OCI-LY1 (cell line): Measurements from ENCODE around the gene MTHFD1L.

Experiments used
- H2AFZ ChIP-seq: fragments of 200-600 bp; sonication (generic), shearing (Covaris generic); 2 replicates; pipeline ENCODE4 v1.6.0; 2014; ENCODE audit warnings: antibody characterized with exemption, mild to moderate bottlenecking, low read length
- H3F3A ChIP-seq: fragments of 200-600 bp; sonication (generic), shearing (Covaris generic); 2 replicates; pipeline ENCODE4 v1.6.0; 2014; ENCODE audit warnings: mild to moderate bottlenecking, antibody characterized with exemption, low read length, moderate library complexity; ENCODE audit not compliant: insufficient read depth
- H3K27ac ChIP-seq: fragments of 200-600 bp; sonication (generic); 2 replicates; pipeline ENCODE4 v1.5.1; 2014; ENCODE audit warnings: low read length, mixed run types, mild to moderate bottlenecking, low read depth; ENCODE audit not compliant: poor library complexity, severe bottlenecking
- H3K27me3 ChIP-seq: fragments of 200-600 bp; sonication (generic); 2 replicates; pipeline ENCODE4 v1.6.0; 2014; ENCODE audit warnings: antibody characterized with exemption, mild to moderate bottlenecking, low read length, moderate library complexity; ENCODE audit not compliant: insufficient read depth
- H3K36me3 ChIP-seq: fragments of 200-600 bp; sonication (generic); 2 replicates; pipeline ENCODE4 v1.6.1; 2014; ENCODE audit warnings: mild to moderate bottlenecking, antibody characterized with exemption, low read length, moderate library complexity, mixed read lengths; ENCODE audit not compliant: insufficient read depth
- H3K4me1 ChIP-seq: fragments of 200-600 bp; sonication (generic); 2 replicates; pipeline ENCODE4 v1.5.1; 2014; ENCODE audit warnings: mild to moderate bottlenecking, low read length, moderate library complexity; ENCODE audit not compliant: insufficient read depth, severe bottlenecking
- H3K4me2 ChIP-seq: fragments of 200-600 bp; sonication (generic), shearing (Covaris generic); 2 replicates; pipeline ENCODE4 v1.6.1; 2014; ENCODE audit warnings: low read length
- H3K4me3 ChIP-seq: fragments of 200-600 bp; sonication (generic); 2 replicates; pipeline ENCODE4 v1.5.1; 2014; ENCODE audit warnings: low read length, low read depth, mild to moderate bottlenecking, mixed read lengths; ENCODE audit not compliant: poor library complexity, severe bottlenecking
- H3K79me2 ChIP-seq: fragments of 200-600 bp; shearing (Covaris generic); 2 replicates; pipeline ENCODE4 v1.6.1; 2016; ENCODE audit warnings: mixed run types, low read length, mixed read lengths; ENCODE audit not compliant: insufficient read depth
- H3K9ac ChIP-seq: fragments of 200-600 bp; sonication (generic), shearing (Covaris generic); 2 replicates; pipeline ENCODE4 v1.6.1; 2014; ENCODE audit warnings: mild to moderate bottlenecking, low read length, mixed read lengths
- H3K9me2 ChIP-seq: fragments of 200-600 bp; sonication (generic), shearing (Covaris generic); 2 replicates; pipeline ENCODE4 v1.6.1; 2014; ENCODE audit warnings: low read depth, mild to moderate bottlenecking, low read length, mixed read lengths
- H3K9me3 ChIP-seq: fragments of 200-600 bp; shearing (Covaris generic); 2 replicates; pipeline ENCODE4 v1.6.1; 2014; ENCODE audit warnings: low read length, mixed read lengths
- H4K20me1 ChIP-seq: fragments of 200-600 bp; sonication (generic), shearing (Covaris generic); 2 replicates; pipeline ENCODE4 v1.6.0; 2016; ENCODE audit warnings: mild to moderate bottlenecking, low read length; ENCODE audit not compliant: insufficient read depth
- EZH2 ChIP-seq: fragments of 200-600 bp; sonication (generic), shearing (Covaris generic); IDR thresholded peaks from 2 replicates; pipeline ENCODE4 v1.8.0; 2017; ENCODE audit warnings: borderline replicate concordance, mixed run types, mild to moderate bottlenecking, antibody characterized with exemption, low read length, moderate library complexity, mixed read lengths
- TF ChIP-seq, protein P1 (sequence below): fragments of 200-600 bp; sonication (generic), shearing (Covaris generic); IDR thresholded peaks from 2 replicates; pipeline ENCODE4 v1.5.1; 2017; ENCODE audit warnings: mild to moderate bottlenecking, antibody characterized with exemption, low read length, moderate library complexity, mixed read lengths

MTHFD1L gene

GRCh38 chr6:150840185-150840584 lies 25.3 kb upstream of the MTHFD1L start:
- no peaks in the 10 kb centered on the region for H3K9me2 ChIP-seq
- H4K20me1 ChIP-seq, result no peaks in the 10 kb centered on the region
- H3K4me1 ChIP-seq, result no peaks in the 10 kb centered on the region

DNA sequence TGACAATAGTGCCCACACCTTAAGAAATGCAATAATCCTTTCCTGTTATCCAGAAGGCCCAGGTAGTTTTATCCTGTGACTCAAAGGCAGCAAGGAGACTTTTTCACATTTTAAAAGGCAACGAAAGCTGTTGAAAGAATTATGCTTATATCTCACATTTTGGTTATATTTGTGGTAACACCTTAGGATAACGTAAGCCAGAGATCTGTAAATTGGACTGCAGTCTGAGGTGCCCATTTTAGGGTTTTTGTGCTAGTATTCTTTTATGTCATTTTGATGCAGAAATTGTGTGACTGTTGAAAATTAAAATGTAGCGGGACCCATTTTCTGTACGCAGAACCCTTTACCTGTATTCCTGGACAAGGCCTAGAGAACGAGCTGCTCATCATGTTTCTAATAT lies 24.3 kb upstream of the MTHFD1L start:
- Histone ChIP-seq H3K36me3 (peaks cover 93% of the 10 kb centered on the region), H3F3A (no peaks in the 10 kb centered on the region), H4K20me1 (no peaks in the 10 kb centered on the region), H3K4me1 (no peaks in the 10 kb centered on the region), H3K27me3 (no peaks in the 10 kb centered on the region), H3K9ac (no peak overlapping the region), H3K4me2 (no peak overlapping the region), H3K9me2 (no peaks in the 10 kb centered on the region), H3K4me3 (no peak overlapping the region), H3K27ac (no peak overlapping the region), H3K9me3 (no peaks in the 10 kb centered on the region), H3K79me2 (no peaks in the 10 kb centered on the region), H2AFZ (no peak overlapping the region)
- TF ChIP-seq, protein P1, sequence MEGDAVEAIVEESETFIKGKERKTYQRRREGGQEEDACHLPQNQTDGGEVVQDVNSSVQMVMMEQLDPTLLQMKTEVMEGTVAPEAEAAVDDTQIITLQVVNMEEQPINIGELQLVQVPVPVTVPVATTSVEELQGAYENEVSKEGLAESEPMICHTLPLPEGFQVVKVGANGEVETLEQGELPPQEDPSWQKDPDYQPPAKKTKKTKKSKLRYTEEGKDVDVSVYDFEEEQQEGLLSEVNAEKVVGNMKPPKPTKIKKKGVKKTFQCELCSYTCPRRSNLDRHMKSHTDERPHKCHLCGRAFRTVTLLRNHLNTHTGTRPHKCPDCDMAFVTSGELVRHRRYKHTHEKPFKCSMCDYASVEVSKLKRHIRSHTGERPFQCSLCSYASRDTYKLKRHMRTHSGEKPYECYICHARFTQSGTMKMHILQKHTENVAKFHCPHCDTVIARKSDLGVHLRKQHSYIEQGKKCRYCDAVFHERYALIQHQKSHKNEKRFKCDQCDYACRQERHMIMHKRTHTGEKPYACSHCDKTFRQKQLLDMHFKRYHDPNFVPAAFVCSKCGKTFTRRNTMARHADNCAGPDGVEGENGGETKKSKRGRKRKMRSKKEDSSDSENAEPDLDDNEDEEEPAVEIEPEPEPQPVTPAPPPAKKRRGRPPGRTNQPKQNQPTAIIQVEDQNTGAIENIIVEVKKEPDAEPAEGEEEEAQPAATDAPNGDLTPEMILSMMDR, result no peak
- TF ChIP-seq EZH2, result no peak

More at GRCh38 chr6:150840185-150840584, 25.3 kb upstream of the MTHFD1L start:
- Histone ChIP-seq H3K79me2 (no peaks in the 10 kb centered on the region), H3K36me3 (peaks cover 99% of the 10 kb centered on the region), H3K9ac (no peak overlapping the region), H3K4me2 (no peak overlapping the region), H3F3A (no peaks in the 10 kb centered on the region), H3K27ac (no peak overlapping the region), H3K27me3 (no peaks in the 10 kb centered on the region), H2AFZ (no peak overlapping the region), H3K9me3 (no peaks in the 10 kb centered on the region), H3K4me3 (no peak overlapping the region)
- no peak for TF ChIP-seq EZH2

DNA sequence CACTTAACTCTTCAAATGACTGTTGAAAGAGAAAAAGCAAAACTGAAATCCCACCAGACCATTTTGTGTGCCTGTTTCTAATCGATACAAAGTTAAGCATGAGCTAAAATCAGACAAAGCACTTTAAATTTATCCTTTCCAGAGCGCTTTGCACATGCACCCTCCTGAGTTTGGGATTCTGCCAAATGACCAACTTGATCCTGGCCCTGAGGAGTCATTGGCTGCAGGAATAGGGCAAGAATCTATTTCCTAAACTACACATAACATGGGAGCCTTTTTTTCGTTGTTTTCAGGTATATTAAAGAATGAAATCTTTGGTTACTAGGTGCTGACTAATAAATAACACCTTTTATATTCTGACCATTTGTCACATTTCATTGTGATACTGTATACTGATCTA lies 23.8 kb upstream of the MTHFD1L start:
- Histone ChIP-seq H3K4me3 (no peak overlapping the region), H3K9me2 (no peaks in the 10 kb centered on the region), H3K4me1 (no peaks in the 10 kb centered on the region), H3K4me2 (no peak overlapping the region), H3K9ac (no peak overlapping the region), H3F3A (no peaks in the 10 kb centered on the region), H3K27me3 (no peaks in the 10 kb centered on the region), H3K27ac (no peak overlapping the region), H3K36me3 (peaks cover 88% of the 10 kb centered on the region), H2AFZ (no peak overlapping the region), H3K79me2 (no peaks in the 10 kb centered on the region), H4K20me1 (no peaks in the 10 kb centered on the region), H3K9me3 (no peaks in the 10 kb centered on the region)
- TF ChIP-seq, protein P1, result no peak
- TF ChIP-seq EZH2, result no peak

DNA sequence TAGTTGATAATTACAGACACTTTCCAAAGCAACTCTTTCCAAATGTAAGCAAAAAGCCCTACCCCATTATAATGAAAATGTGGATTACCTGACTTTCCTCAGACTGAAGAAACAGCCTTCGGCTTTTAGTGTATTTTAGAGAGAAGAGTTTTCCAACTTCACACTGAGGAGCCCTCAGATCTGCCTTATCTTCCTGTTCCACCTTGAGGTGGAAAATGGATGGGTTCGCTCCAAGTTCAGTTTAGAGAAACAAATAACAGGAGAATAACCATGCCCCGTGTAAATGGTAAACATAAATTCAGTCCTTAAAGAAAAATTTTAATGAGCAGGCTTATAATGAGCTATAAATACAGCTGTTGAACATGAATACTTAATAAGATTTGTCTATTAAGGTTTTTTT lies 21.1 kb upstream of the MTHFD1L start:
- no peaks in the 10 kb centered on the region for H3K79me2 ChIP-seq
- H3K27ac ChIP-seq, result no peak overlapping the region
- no peak for TF ChIP-seq EZH2
- TF ChIP-seq, protein P1, result no peak
- H3K4me3 ChIP-seq, result no peak overlapping the region
- H3K9ac ChIP-seq, result no peak overlapping the region
- no peak overlapping the region for H3K4me2 ChIP-seq
- H3K9me3 ChIP-seq, result no peaks in the 10 kb centered on the region
- H3K9me2 ChIP-seq, result no peaks in the 10 kb centered on the region
- no peaks in the 10 kb centered on the region for H4K20me1 ChIP-seq
- H3K4me1 ChIP-seq, result no peaks in the 10 kb centered on the region
- H3K36me3 ChIP-seq, result peaks cover 70% of the 10 kb centered on the region
- no peak overlapping the region for H2AFZ ChIP-seq
- no peaks in the 10 kb centered on the region; the same call in 1 of the 2 replicates for H3F3A ChIP-seq
- no peaks in the 10 kb centered on the region for H3K27me3 ChIP-seq
